CD4-positive, alpha-beta T cell (primary cell): Measurements from ENCODE around the gene WDR59. TPM values are rescaled to one million over a fixed set of nuclear protein-coding genes. Genes with fewer than 3 reads are reported as not detected.

Source experiments
- ATAC-seq: fragments of 200-7000 bp; cut with Tn5 transposase; one replicate; pipeline ENCODE4 v1.10.0; 2022; ENCODE audit warnings: mild to moderate bottlenecking; ENCODE audit not compliant: poor library complexity
- CTCF ChIA-PET: fragments of 350-600 bp; sonication (Branson Sonifier 250); formaldehyde crosslinking; loops from one replicate; lab custom pipeline; 2021; ENCODE audit warnings: antibody characterized with exemption, inconsistent platforms; lab: Charles Lee
- POLR2A ChIA-PET: fragments of 350-600 bp; sonication (Branson Sonifier 250); formaldehyde crosslinking; loops from one replicate; lab custom pipeline; 2021; ENCODE audit warnings: antibody characterized with exemption, inconsistent platforms; lab: Charles Lee
- DNase-seq, 14 experiments: peaks; one replicate each; pipeline ENCODE4 v3.0.0-alpha.2; 2013 to 2020; ENCODE audit warnings: mixed read lengths in 2 of 14
- H3K27ac ChIP-seq, 2 donors: one replicate each; pipeline versions ENCODE4 v1.5.1 to v1.7.0; 2013; ENCODE audit warnings: low read length in 2 of 2, low read depth in 1 of 2, mild to moderate bottlenecking in 1 of 2
- H3K27me3 ChIP-seq, 2 experiments: 1 replicate in 1 of 2; 2 replicates in 1 of 2; pipeline versions ENCODE4 v1.6.1 to v1.7.0; 2013; ENCODE audit warnings: low read length in 2 of 2, control low read depth in 1 of 2, mild to moderate bottlenecking in 1 of 2, moderate library complexity in 1 of 2; ENCODE audit not compliant: insufficient read depth in 2 of 2, control insufficient read depth in 1 of 2
- H3K36me3 ChIP-seq: one replicate; pipeline ENCODE4 v1.6.1; 2013; ENCODE audit warnings: low read length, control low read depth; ENCODE audit not compliant: insufficient read depth
- H3K4me1 ChIP-seq: one replicate; pipeline ENCODE4 v1.6.1; 2013; ENCODE audit warnings: low read length, control low read depth; ENCODE audit not compliant: insufficient read depth
- H3K4me3 ChIP-seq: one replicate; pipeline ENCODE4 v1.5.1; 2013; ENCODE audit warnings: mild to moderate bottlenecking, low read length, moderate library complexity
- H3K9me3 ChIP-seq, 2 experiments: 1 replicate in 1 of 2; 2 replicates in 1 of 2; pipeline versions ENCODE4 v1.6.1 to v1.7.0; 2013; ENCODE audit warnings: low read length in 2 of 2, mild to moderate bottlenecking in 2 of 2, control low read depth in 1 of 2, moderate library complexity in 1 of 2; ENCODE audit not compliant: control insufficient read depth in 1 of 2, insufficient read depth in 1 of 2
- H3K27ac Mint-ChIP-seq: one replicate; pipeline ENCODE4 v1.8.0; 2020; ENCODE audit warnings: mixed read lengths
- H3K27me3 Mint-ChIP-seq: one replicate; pipeline ENCODE4 v1.8.0; 2021; ENCODE audit warnings: mixed read lengths
- H3K36me3 Mint-ChIP-seq: one replicate; pipeline ENCODE4 v1.8.0; 2021; ENCODE audit warnings: low read depth, mixed read lengths
- H3K4me1 Mint-ChIP-seq: one replicate; pipeline ENCODE4 v1.8.0; 2021; ENCODE audit warnings: low read depth, mixed read lengths
- H3K4me3 Mint-ChIP-seq: one replicate; pipeline ENCODE4 v1.8.0; 2020; ENCODE audit warnings: mild to moderate bottlenecking, mixed read lengths
- H3K9me3 Mint-ChIP-seq: one replicate; pipeline ENCODE4 v1.8.0; 2020; ENCODE audit warnings: mixed read lengths
- intact Hi-C, 2 experiments: fragments of 100-400 bp; cut with DNase I in 1 of 2; cut with micrococcal nuclease in 1 of 2; formaldehyde crosslinking; loops; one replicate each; pipeline versions ENCODE4 v1.15.1 to v1.9.0; 2023 to 2025; cut with DNase I, micrococcal nuclease
- total RNA-seq, 174 experiments: library from RNA in 2 of 174; stranded (reverse) in 2 of 174; gene quantifications; one replicate each; pipeline ENCODE4 v1.2.3 and lab custom pipeline; 2021 to 2026
- TF ChIP-seq, protein P1 (sequence below): fragments of 200-600 bp; IDR thresholded peaks from one replicate; pipeline ENCODE4 v1.8.0; 2022; ENCODE audit warnings: antibody characterized with exemption, mild to moderate bottlenecking

Gene WDR59
- total RNA-seq, 2 experiments from 2014 or later, result 60.2 to 67.2 TPM

DNA sequence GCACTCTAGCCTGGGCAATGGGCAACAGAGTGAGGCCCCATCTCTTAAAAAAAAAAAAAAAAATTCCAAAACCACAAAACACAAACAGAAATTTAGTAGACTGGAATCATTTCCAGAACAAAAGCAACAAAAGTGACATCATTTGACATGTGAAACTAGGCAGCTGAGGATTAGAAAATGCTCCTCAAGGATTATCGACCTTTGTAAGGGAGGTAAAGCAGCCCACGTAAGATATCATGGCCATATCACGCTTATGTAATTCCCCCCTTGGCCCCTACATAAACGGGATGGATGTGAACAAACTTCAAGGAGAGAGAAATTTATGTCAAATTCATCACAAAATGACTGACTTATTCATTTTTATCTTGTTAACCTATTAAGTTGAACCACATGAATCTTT is 83.3 kb downstream of the WDR59 start:
- Histone ChIP-seq H3K4me3 (no peak overlapping the region), H3K9me3 (no peaks in the 10 kb centered on the region), H3K27ac (no peak overlapping the region), H3K36me3 (peaks cover 51% of the 10 kb centered on the region), H3K4me1 (no peaks in the 10 kb centered on the region), H3K27me3 (no peaks in the 10 kb centered on the region)
- H3K4me3 Mint-ChIP-seq, result no peak overlapping the region
- ATAC-seq (no peak), DNase-seq (no peak)
- intact Hi-C loops, result no loop called here
- no peaks in the 10 kb centered on the region for H3K9me3 Mint-ChIP-seq
- CTCF ChIA-PET, result no interaction called here
- POLR2A ChIA-PET, result no interaction called here
- H3K36me3 Mint-ChIP-seq, result peaks cover 86% of the 10 kb centered on the region
- TF ChIP-seq, protein P1, sequence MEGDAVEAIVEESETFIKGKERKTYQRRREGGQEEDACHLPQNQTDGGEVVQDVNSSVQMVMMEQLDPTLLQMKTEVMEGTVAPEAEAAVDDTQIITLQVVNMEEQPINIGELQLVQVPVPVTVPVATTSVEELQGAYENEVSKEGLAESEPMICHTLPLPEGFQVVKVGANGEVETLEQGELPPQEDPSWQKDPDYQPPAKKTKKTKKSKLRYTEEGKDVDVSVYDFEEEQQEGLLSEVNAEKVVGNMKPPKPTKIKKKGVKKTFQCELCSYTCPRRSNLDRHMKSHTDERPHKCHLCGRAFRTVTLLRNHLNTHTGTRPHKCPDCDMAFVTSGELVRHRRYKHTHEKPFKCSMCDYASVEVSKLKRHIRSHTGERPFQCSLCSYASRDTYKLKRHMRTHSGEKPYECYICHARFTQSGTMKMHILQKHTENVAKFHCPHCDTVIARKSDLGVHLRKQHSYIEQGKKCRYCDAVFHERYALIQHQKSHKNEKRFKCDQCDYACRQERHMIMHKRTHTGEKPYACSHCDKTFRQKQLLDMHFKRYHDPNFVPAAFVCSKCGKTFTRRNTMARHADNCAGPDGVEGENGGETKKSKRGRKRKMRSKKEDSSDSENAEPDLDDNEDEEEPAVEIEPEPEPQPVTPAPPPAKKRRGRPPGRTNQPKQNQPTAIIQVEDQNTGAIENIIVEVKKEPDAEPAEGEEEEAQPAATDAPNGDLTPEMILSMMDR, result no peak
- no peaks in the 10 kb centered on the region for H3K4me1 Mint-ChIP-seq
- H3K27ac Mint-ChIP-seq, result no peak overlapping the region
- H3K27me3 Mint-ChIP-seq, result no peaks in the 10 kb centered on the region

DNA sequence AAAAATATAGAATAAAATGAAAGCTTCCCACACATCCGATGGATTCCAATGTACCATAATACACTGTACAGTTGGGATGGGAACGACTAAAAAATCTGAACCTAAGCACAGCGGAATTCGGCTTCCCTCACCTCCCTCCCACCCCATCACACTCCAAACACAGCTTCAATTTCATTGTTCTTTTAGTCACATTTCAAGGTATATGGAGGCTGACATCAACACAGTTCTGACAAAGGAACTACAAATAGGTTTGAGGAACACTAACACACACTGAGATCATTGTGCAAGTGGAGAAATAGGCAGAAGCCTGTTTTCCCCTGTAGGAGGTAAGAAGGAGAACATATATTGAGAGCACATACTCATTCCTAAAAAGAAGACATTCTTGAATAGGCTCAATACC is 85.1 kb downstream of the WDR59 start:
- Histone ChIP-seq H3K36me3 (peaks cover 52% of the 10 kb centered on the region), H3K27me3 (no peaks in the 10 kb centered on the region), H3K9me3 (no peaks in the 10 kb centered on the region), H3K27ac (no peak overlapping the region), H3K4me1 (no peaks in the 10 kb centered on the region), H3K4me3 (no peak overlapping the region)
- Mint-ChIP-seq H3K27me3 (no peaks in the 10 kb centered on the region), H3K9me3 (no peaks in the 10 kb centered on the region), H3K36me3 (peaks cover 87% of the 10 kb centered on the region), H3K27ac (no peak overlapping the region), H3K4me1 (no peaks in the 10 kb centered on the region), H3K4me3 (no peak overlapping the region)
- ATAC-seq, result no peak
- CTCF ChIA-PET, result no interaction called here
- TF ChIP-seq, protein P1, result no peak
- POLR2A ChIA-PET, result no interaction called here
- DNase-seq, result no peak
- intact Hi-C loops, result no loop called here

DNA sequence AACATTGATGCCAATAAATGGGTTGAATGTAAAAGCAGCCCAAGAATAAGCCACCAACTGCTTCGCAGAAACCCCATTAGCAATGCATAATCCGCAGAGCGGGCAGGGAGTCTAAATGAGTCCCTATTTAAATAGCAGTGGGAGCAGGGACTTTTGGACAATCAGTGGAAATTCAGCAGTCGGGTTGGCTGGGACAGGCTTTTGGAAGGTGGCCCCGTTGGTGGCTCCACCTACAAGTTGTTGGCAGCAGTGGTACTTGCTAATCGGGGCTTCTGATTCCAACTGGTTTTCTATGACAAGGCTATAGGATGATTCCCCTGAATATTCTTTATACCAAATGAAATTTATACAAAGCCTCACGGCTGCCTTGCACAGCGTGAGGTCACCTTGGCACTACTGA is 86.3 kb downstream of the WDR59 start:
- Histone ChIP-seq H3K36me3 (peaks cover 53% of the 10 kb centered on the region), H3K4me1 (no peaks in the 10 kb centered on the region), H3K27ac (no peak overlapping the region), H3K9me3 (no peaks in the 10 kb centered on the region), H3K4me3 (no peak overlapping the region), H3K27me3 (no peaks in the 10 kb centered on the region)
- DNase-seq (no peak), ATAC-seq (no peak)
- POLR2A ChIA-PET, result no interaction called here
- Mint-ChIP-seq H3K4me1 (no peaks in the 10 kb centered on the region), H3K27me3 (no peaks in the 10 kb centered on the region), H3K4me3 (no peak overlapping the region), H3K36me3 (peaks cover 87% of the 10 kb centered on the region), H3K9me3 (no peaks in the 10 kb centered on the region), H3K27ac (no peak overlapping the region)
- intact Hi-C loops, result no loop called here
- CTCF ChIA-PET, result no interaction called here
- TF ChIP-seq, protein P1, result no peak
